PFSK-1 (cell line): ENCODE data around the gene LZIC.

Experiments
- FOXP2 ChIP-seq: optimal IDR thresholded peaks from 2 replicates; pipeline ENCODE3; 2011; ENCODE audit warnings: borderline replicate concordance, control low read depth, inconsistent platforms; ENCODE audit not compliant: insufficient read depth; ENCODE audit errors: extremely low read length, extremely low read depth
- POLR2AphosphoS5 ChIP-seq: IDR thresholded peaks from 2 replicates; pipeline ENCODE4 v1.6.1; 2012; ENCODE audit warnings: low read depth, mild to moderate bottlenecking, control low read depth, low read length, moderate library complexity
- REST ChIP-seq, 2 experiments: IDR thresholded peaks; 2 replicates each; pipeline versions ENCODE4 v1.6.1 to v1.8.0; 2011 to 2012; ENCODE audit warnings: low read depth in 2 of 2, low read length in 2 of 2, control low read depth in 1 of 2, inconsistent platforms in 1 of 2, mild to moderate bottlenecking in 1 of 2, moderate library complexity in 1 of 2; ENCODE audit not compliant: insufficient read depth in 1 of 2
- SIN3A ChIP-seq: IDR thresholded peaks from 2 replicates; pipeline ENCODE4 v1.6.1; 2012; ENCODE audit warnings: mild to moderate bottlenecking, low read length, moderate library complexity, borderline replicate concordance; ENCODE audit not compliant: insufficient read depth
- TAF1 ChIP-seq: IDR thresholded peaks from 2 replicates; pipeline ENCODE4 v1.6.1; 2012; ENCODE audit warnings: low read length, control low read depth, borderline replicate concordance; ENCODE audit not compliant: insufficient read depth

Gene LZIC

GRCh38 chr1:9881838-9882249 is 61.3 kb downstream of the LZIC start:
- TF ChIP-seq POLR2AphosphoS5 (no peak), SIN3A (no peak), REST (IDR thresholded peaks at IDR 0.05; ENCODE audit: insufficient read depth in 1 of 2, low read depth in 2 of 2, low read length in 2 of 2) (no peak), FOXP2 (no peak), TAF1 (no peak)
